Stomach (tissue), 4 donors: ENCODE data around the gene KANK4.

ENCODE experiments used
- CTCF ChIP-seq, 7 experiments: fragments of 450-650 bp in 4 of 7; fragments of 200-600 bp in 3 of 7; sonication (generic) in 3 of 7; IDR thresholded peaks; one replicate each; pipeline ENCODE4 v1.5.1; 2016 to 2019; ENCODE audit warnings: antibody characterized with exemption in 7 of 7, control low read depth in 2 of 7, mild to moderate bottlenecking in 1 of 7
- EP300 ChIP-seq: sonication (generic); formaldehyde crosslinking; IDR thresholded peaks from one replicate; pipeline ENCODE4 v1.6.1; 2017; ENCODE audit warnings: antibody characterized with exemption
- POLR2A ChIP-seq, 4 donors: fragments of 450-650 bp; IDR thresholded peaks; one replicate each; pipeline ENCODE4 v1.6.1; 2016; ENCODE audit warnings: antibody characterized with exemption in 4 of 4, control low read depth in 2 of 4, mild to moderate bottlenecking in 1 of 4, moderate library complexity in 1 of 4

- no peak for TF ChIP-seq EP300
- TF ChIP-seq POLR2A (IDR thresholded peaks at IDR 0.05), result no peak
- TF ChIP-seq CTCF (IDR thresholded peaks at IDR 0.05), result no peak
These were observed 5.8 kb upstream of the KANK4 start for GRCh38 chr1:62325081-62325480.
